OCI-LY3 (cell line): ENCODE results near the gene PTGR3.

Experiments
- H2AFZ ChIP-seq: fragments of 200-600, 300-600 bp; shearing (Covaris generic); 2 replicates; pipeline ENCODE4 v1.6.0; 2014; ENCODE audit warnings: antibody characterized with exemption, low read depth, low read length
- H3K27ac ChIP-seq: fragments of 200-600, 300-600 bp; sonication (generic); 2 replicates; pipeline ENCODE4 v1.5.1; 2014; ENCODE audit warnings: mild to moderate bottlenecking, low read length, moderate library complexity, mixed read lengths
- H3K27me3 ChIP-seq: fragments of 200-600, 300-600 bp; sonication (generic); 2 replicates; pipeline ENCODE4 v1.6.1; 2014; ENCODE audit warnings: low read depth, low read length, mixed read lengths
- H3K36me3 ChIP-seq: fragments of 200-600, 300-600 bp; sonication (generic); replicated peaks from 2 replicates; pipeline ENCODE3; 2014; ENCODE audit warnings: low read depth, low read length, mixed read lengths
- H3K4me1 ChIP-seq: fragments of 300-600, 200-600 bp; sonication (generic); 2 replicates; pipeline ENCODE4 v1.6.1; 2014; ENCODE audit warnings: low read length, mixed read lengths
- H3K4me2 ChIP-seq: fragments of 200-600, 300-600 bp; sonication (generic); 2 replicates; pipeline ENCODE4 v1.6.1; 2014; ENCODE audit warnings: low read length, mixed read lengths
- H3K4me3 ChIP-seq: fragments of 300-600, 200-600 bp; sonication (generic); 2 replicates; pipeline ENCODE4 v1.5.1; 2014; ENCODE audit warnings: antibody characterized with exemption, mild to moderate bottlenecking, low read length, moderate library complexity
- H3K79me2 ChIP-seq: fragments of 300-600, 200-600 bp; shearing (Covaris generic); 2 replicates; pipeline ENCODE4 v1.6.1; 2014; ENCODE audit warnings: mild to moderate bottlenecking, low read length, mixed read lengths
- H3K9ac ChIP-seq: fragments of 300-600, 200-600 bp; shearing (Covaris generic); 2 replicates; pipeline ENCODE4 v1.6.0; 2014; ENCODE audit warnings: mild to moderate bottlenecking, low read length, moderate library complexity
- H3K9me3 ChIP-seq: fragments of 200-600, 300-600 bp; shearing (Covaris generic); 2 replicates; pipeline ENCODE4 v1.6.1; 2014; ENCODE audit warnings: low read length, mixed read lengths; ENCODE audit not compliant: insufficient read depth
- H4K20me1 ChIP-seq: fragments of 200-600, 300-600 bp; sonication (generic); 2 replicates; pipeline ENCODE4 v1.6.1; 2016; ENCODE audit warnings: low read length, mixed read lengths; ENCODE audit not compliant: insufficient read depth
- CTCF ChIP-seq: fragments of 200-600, 300-600 bp; sonication (generic); IDR thresholded peaks from 2 replicates; pipeline ENCODE4 v1.5.1; 2014; ENCODE audit warnings: antibody characterized with exemption, low read length, low read depth
- EZH2phosphoT487 ChIP-seq: fragments of 200-600 bp; shearing (Covaris generic); IDR thresholded peaks from 2 replicates; pipeline ENCODE4 v1.6.1; 2018; ENCODE audit warnings: antibody characterized with exemption, mixed run types, low read depth

PTGR3 gene

GRCh38 chr18:75170916-75171315 is 38.0 kb downstream of the PTGR3 start:
- H3K27me3 ChIP-seq, result peaks cover 4% of the 10 kb centered on the region; the same call in 1 of the 2 replicates
- no peak overlapping the region for H3K27ac ChIP-seq
- no peak overlapping the region for H3K4me3 ChIP-seq
- H4K20me1 ChIP-seq, result no peaks in the 10 kb centered on the region
- TF ChIP-seq CTCF (no peak), EZH2phosphoT487 (no peak)
- H3K9ac ChIP-seq, result no peak overlapping the region
- H3K4me2 ChIP-seq, result no peak overlapping the region
- H3K4me1 ChIP-seq, result peaks cover 23% of the 10 kb centered on the region
- no peaks in the 10 kb centered on the region for H3K79me2 ChIP-seq
- no peak overlapping the region for H2AFZ ChIP-seq
- no peaks in the 10 kb centered on the region for H3K36me3 ChIP-seq
- no peaks in the 10 kb centered on the region for H3K9me3 ChIP-seq

GRCh38 chr18:75170022-75170789 is 38.7 kb downstream of the PTGR3 start:
- Histone ChIP-seq H3K79me2 (no peaks in the 10 kb centered on the region), H3K4me1 (peaks cover 23% of the 10 kb centered on the region), H4K20me1 (no peaks in the 10 kb centered on the region), H3K36me3 (no peaks in the 10 kb centered on the region), H3K4me3 (no peak overlapping the region), H3K27ac (no peak overlapping the region), H3K27me3 (peaks cover 4% of the 10 kb centered on the region; the same call in 1 of the 2 replicates), H3K4me2 (no peak overlapping the region), H3K9ac (no peak overlapping the region), H2AFZ (no peak overlapping the region), H3K9me3 (no peaks in the 10 kb centered on the region)
- TF ChIP-seq EZH2phosphoT487 (no peak), CTCF (peak; percentile 17)

- no peak overlapping the region for H3K9ac ChIP-seq
- no peaks in the 10 kb centered on the region for H4K20me1 ChIP-seq
- H3K79me2 ChIP-seq, result no peaks in the 10 kb centered on the region
- no peak overlapping the region for H2AFZ ChIP-seq
- no peak for TF ChIP-seq EZH2phosphoT487
- H3K4me2 ChIP-seq, result no peak overlapping the region
- no peak overlapping the region for H3K27ac ChIP-seq
- H3K36me3 ChIP-seq, result no peaks in the 10 kb centered on the region
- no peak overlapping the region for H3K4me3 ChIP-seq
- H3K4me1 ChIP-seq, result peaks cover 19% of the 10 kb centered on the region
- no peaks in the 10 kb centered on the region for H3K9me3 ChIP-seq
- H3K27me3 ChIP-seq, result peaks cover 10% of the 10 kb centered on the region
Observed at GRCh38 chr18:75169411-75169810, 39.5 kb downstream of the PTGR3 start.

- H3K79me2 ChIP-seq, result no peaks in the 10 kb centered on the region
- H3K9ac ChIP-seq, result no peak overlapping the region
- TF ChIP-seq CTCF, result no peak
- no peak for TF ChIP-seq EZH2phosphoT487
- no peaks in the 10 kb centered on the region for H3K9me3 ChIP-seq
- no peak overlapping the region for H3K27ac ChIP-seq
- no peaks in the 10 kb centered on the region for H4K20me1 ChIP-seq
- H3K4me2 ChIP-seq, result no peak overlapping the region
- no peak overlapping the region for H3K4me3 ChIP-seq
- peaks cover 12% of the 10 kb centered on the region for H3K4me1 ChIP-seq
- peaks cover 14% of the 10 kb centered on the region for H3K27me3 ChIP-seq
- no peaks in the 10 kb centered on the region for H3K36me3 ChIP-seq
- H2AFZ ChIP-seq, result no peak overlapping the region
Observed at GRCh38 chr18:75168619-75169018, 40.3 kb downstream of the PTGR3 start.
